Activated effector memory CD4-positive, alpha-beta T cell treated with Interleukin-2 at 50 U/mL for 16 hours (primary cell): ENCODE data around the gene MACROD1.

Experiments
- DNase-seq: peaks from one replicate; pipeline ENCODE4 v3.0.0-alpha.2; 2020

Gene MACROD1

GRCh38 chr11:64110465-64111375 lies 55.2 kb downstream of the MACROD1 start:
- no peak for DNase-seq

- no peak for DNase-seq
Observed at GRCh38 chr11:64109332-64109731, 56.6 kb downstream of the MACROD1 start.

- no peak for DNase-seq
Observed at GRCh38 chr11:64107303-64107702, 58.6 kb downstream of the MACROD1 start.

GRCh38 chr11:64104632-64105031 lies 61.3 kb downstream of the MACROD1 start:
- DNase-seq = no peak

GRCh38 chr11:64103277-64103985 lies 62.5 kb downstream of the MACROD1 start:
- DNase-seq = no peak

GRCh38 chr11:64102005-64102738 lies 63.7 kb downstream of the MACROD1 start:
- no peak for DNase-seq

GRCh38 chr11:64101461-64101860 lies 64.5 kb downstream of the MACROD1 start:
- DNase-seq = no peak

- no peak for DNase-seq
Observed at GRCh38 chr11:64100782-64101353, 65.0 kb downstream of the MACROD1 start.

- no peak for DNase-seq
Observed at GRCh38 chr11:64100360-64100759, 65.6 kb downstream of the MACROD1 start.

- DNase-seq = no peak
Observed at GRCh38 chr11:64099436-64099835, 66.5 kb downstream of the MACROD1 start.

GRCh38 chr11:64098318-64098831 lies 67.5 kb downstream of the MACROD1 start:
- DNase-seq = no peak

- DNase-seq = no peak
Observed at GRCh38 chr11:64097468-64098317, 68.2 kb downstream of the MACROD1 start.

GRCh38 chr11:64096835-64097234 lies 69.1 kb downstream of the MACROD1 start:
- DNase-seq = no peak

GRCh38 chr11:64095949-64096348 lies 70.0 kb downstream of the MACROD1 start:
- no peak for DNase-seq

- DNase-seq = no peak
Observed at GRCh38 chr11:64095273-64095817, 70.6 kb downstream of the MACROD1 start.

GRCh38 chr11:64094463-64095260 lies 71.3 kb downstream of the MACROD1 start:
- DNase-seq = no peak

GRCh38 chr11:64093233-64094039 lies 72.5 kb downstream of the MACROD1 start:
- no peak for DNase-seq

- DNase-seq = no peak
Observed at GRCh38 chr11:64092761-64093136, 73.2 kb downstream of the MACROD1 start.

- no peak for DNase-seq
Observed at GRCh38 chr11:64092111-64092760, 73.7 kb downstream of the MACROD1 start.
